GM12892 (cell line): ENCODE measurements around the gene RAN.

Source experiments
- POLR2A ChIP-seq: IDR thresholded peaks from 2 replicates; pipeline ENCODE4 v1.6.1; 2011; ENCODE audit warnings: low read depth, low read length, control low read depth
- POLR2AphosphoS5 ChIP-seq: IDR thresholded peaks from 2 replicates; pipeline ENCODE4 v1.6.1; 2011; ENCODE audit warnings: low read depth, low read length, control low read depth
- TAF1 ChIP-seq: IDR thresholded peaks from 2 replicates; pipeline ENCODE4 v1.6.1; 2011; ENCODE audit warnings: low read depth, mild to moderate bottlenecking, control low read depth, low read length, borderline replicate concordance

GRCh38 chr12:130856088-130856487, 15.8 kb upstream of the RAN start:
- no peak for TF ChIP-seq POLR2A
- no peak for TF ChIP-seq POLR2AphosphoS5
- TF ChIP-seq TAF1: no peak
